ENCODE results near the gene SHC1. TPM values are rescaled to one million over a fixed set of nuclear protein-coding genes. Genes with fewer than 3 reads are reported as not detected.
"Not testable (repeated sequence)": the region's sequence is repeated elsewhere in the genome, so short reads cannot be mapped to it uniquely, and the experiment has no call there.

The SHC1 gene
- total RNA-seq, 2 donors from 2014 or later, result 72.3 to 72.7 TPM

DNA sequence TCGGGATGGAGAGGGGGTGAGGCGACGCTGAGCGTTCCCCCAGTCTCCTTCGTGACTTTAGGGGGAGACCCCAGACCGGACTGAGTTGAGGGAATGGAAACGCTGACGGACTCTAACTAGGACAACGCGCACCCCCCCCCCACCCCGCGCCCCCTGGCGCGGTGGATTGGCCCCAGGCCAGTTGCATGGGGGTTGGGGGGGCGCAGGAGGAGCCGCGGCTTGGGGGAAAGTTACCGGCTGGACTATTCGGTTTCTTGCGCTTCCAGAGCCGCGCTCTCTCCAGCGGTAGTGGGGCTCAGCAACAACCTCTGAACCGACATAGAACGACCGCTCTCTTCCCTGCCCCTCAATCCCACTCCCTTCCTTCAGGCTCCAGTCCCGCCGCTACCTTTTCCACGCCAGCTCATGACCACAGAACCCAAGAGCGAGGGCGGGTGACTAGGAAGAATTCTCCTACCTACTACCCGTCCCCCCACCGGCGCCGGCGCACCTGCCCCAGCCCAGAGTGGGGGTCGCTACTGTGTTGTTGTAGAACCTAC lies 32.7 kb upstream of the SHC1 start:
- H3K4me3 Mint-ChIP-seq, result peak overlapping the region; percentile 95
- ATAC-seq (no peak), DNase-seq (ENCODE audit: low spot score) (no peak)
- no peaks in the 10 kb centered on the region for H3K27me3 Mint-ChIP-seq
- H3K36me3 Mint-ChIP-seq, result no peaks in the 10 kb centered on the region
- H3K9me3 Mint-ChIP-seq, result no peaks in the 10 kb centered on the region
- H3K4me1 Mint-ChIP-seq (ENCODE audit: low read depth in 2 of 2), result peaks cover 34 to 43% of the 10 kb centered on the region in 2 donors
- peak overlapping the region; percentile 94 to 98 for H3K27ac Mint-ChIP-seq

- H3K27ac Mint-ChIP-seq, result peak within 1 kb of the TSS; percentile 94 to 98
- no peaks in the 10 kb centered on the region for H3K36me3 Mint-ChIP-seq
- H3K27me3 Mint-ChIP-seq, result no peaks in the 10 kb centered on the region
- DNase-seq (ENCODE audit: low spot score) (no peak), ATAC-seq (peak; percentile 3 to 36)
- H3K4me3 Mint-ChIP-seq, result peak within 1 kb of the TSS; percentile 95
- peaks cover 37 to 45% of the 10 kb centered on the region in 2 donors for H3K4me1 Mint-ChIP-seq (ENCODE audit: low read depth in 2 of 2)
- no peaks in the 10 kb centered on the region for H3K9me3 Mint-ChIP-seq
Measured at GRCh38 chr1:155002464-155003226, 32.1 kb upstream of the SHC1 start, which contains the start of gene ZBTB7B. Gene ZBTB7B, plus strand, starts transcription at chr1:155002802. Its CDS starts 11,859 bp downstream, at chr1:155014661.

DNA sequence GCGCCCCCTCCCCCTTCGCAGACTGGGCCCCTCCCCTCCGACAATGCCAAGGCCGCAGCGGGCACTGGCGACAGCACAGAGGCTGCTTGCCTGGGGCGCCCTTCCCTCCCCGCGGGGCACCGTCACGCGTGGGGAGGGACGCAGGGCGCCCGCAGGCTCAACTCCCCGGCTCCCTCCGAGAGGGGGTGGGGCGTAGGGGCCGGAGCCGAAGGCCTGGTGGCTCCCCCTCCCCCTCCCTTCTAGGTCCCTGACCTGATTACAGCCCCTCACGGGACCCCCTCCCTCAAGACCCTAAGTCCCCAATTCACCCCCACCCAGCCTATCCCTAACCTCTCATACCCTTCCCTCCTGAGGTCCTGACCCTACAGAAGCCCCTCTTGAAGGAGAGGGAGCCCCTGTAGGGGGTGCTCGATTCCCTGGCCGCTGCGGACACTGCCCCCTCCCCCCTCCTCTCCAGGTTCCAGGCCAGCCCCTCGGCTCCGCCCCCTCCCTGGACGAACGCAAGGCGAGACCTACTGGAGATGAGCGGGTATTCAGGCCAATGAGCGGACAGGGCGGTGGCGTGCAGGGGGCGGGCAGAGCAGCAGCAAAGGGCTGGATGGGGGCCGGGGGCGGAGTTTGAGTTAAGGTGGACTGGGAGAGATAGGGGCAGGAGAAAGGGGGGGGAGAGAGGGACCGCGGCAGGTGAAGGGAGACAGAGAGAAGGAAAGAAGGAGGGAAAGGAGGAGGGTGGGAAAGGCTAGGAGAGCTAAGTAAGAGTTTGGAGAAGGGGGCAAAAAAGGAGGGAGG lies 31.3 kb upstream of the SHC1 start:
- peak; percentile 100 for DNase-seq (ENCODE audit: low spot score)

DNA sequence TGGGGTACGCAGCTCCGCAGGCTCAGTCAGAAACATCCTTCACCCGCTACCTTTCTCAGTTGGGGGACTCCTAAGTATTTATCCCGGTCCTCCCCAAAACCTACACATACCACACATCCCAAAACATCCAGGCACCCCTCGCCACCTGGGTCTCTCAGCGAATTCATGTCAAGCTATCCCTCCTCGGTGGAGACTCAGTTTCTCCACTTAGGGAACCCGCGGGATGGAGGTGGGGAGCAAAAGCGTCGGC lies 30.8 kb upstream of the SHC1 start:
- no peaks in the 10 kb centered on the region for H3K36me3 Mint-ChIP-seq

More for the DNA sequence above, 31.3 kb upstream of the SHC1 start:
- Mint-ChIP-seq H3K4me3 (peak overlapping the region; percentile 95), H3K9me3 (no peaks in the 10 kb centered on the region), H3K27me3 (no peaks in the 10 kb centered on the region), H3K4me1 (ENCODE audit: low read depth in 2 of 2) (peaks cover 41 to 46% of the 10 kb centered on the region in 2 donors), H3K36me3 (no peaks in the 10 kb centered on the region), H3K27ac (peak overlapping the region; percentile 94 to 95)
- ATAC-seq, result peak; percentile 90 to 94

GRCh38 chr1:155000726-155001424 lies 30.3 kb upstream of the SHC1 start:
- Mint-ChIP-seq H3K9me3 (no peaks in the 10 kb centered on the region), H3K36me3 (no peaks in the 10 kb centered on the region), H3K27ac (peak overlapping the region; percentile 94 to 95), H3K4me1 (ENCODE audit: low read depth in 2 of 2) (peaks cover 31 to 36% of the 10 kb centered on the region in 2 donors), H3K27me3 (no peaks in the 10 kb centered on the region), H3K4me3 (peak overlapping the region; percentile 95)
- ATAC-seq (peak; percentile 67 to 77), DNase-seq (ENCODE audit: low spot score) (peak; percentile 91)

More for the DNA sequence above, 30.8 kb upstream of the SHC1 start:
- H3K9me3 Mint-ChIP-seq, result no peaks in the 10 kb centered on the region
- ATAC-seq (no peak), DNase-seq (ENCODE audit: low spot score) (no peak)
- H3K4me3 Mint-ChIP-seq, result peak overlapping the region; percentile 95
- peaks cover 36 to 41% of the 10 kb centered on the region in 2 donors for H3K4me1 Mint-ChIP-seq (ENCODE audit: low read depth in 2 of 2)
- peak overlapping the region; percentile 94 to 95 for H3K27ac Mint-ChIP-seq
- H3K27me3 Mint-ChIP-seq, result no peaks in the 10 kb centered on the region

DNA sequence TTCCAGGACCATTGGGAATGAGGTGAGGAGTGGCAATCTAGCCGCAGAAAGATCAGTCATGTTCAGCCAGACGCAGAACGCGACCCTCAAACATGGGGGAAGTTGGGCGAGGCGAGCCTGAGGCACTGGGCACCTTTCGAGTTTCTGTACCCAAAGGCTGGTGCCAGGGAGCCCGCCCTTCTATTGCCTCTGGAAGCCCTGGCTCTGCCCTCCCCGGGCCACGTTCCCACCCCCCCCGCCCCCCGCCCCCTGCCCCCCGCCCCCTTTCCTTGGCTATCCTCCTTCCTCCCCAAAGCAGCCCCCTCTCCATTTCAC lies 29.8 kb upstream of the SHC1 start:
- no peaks in the 10 kb centered on the region for H3K27me3 Mint-ChIP-seq
- peak overlapping the region; percentile 95 for H3K4me3 Mint-ChIP-seq
- H3K4me1 Mint-ChIP-seq (ENCODE audit: low read depth in 2 of 2), result peaks cover 31 to 32% of the 10 kb centered on the region in 2 donors
- no peaks in the 10 kb centered on the region for H3K9me3 Mint-ChIP-seq
- DNase-seq (ENCODE audit: low spot score) (no peak), ATAC-seq (no peak)
- no peaks in the 10 kb centered on the region for H3K36me3 Mint-ChIP-seq
- peak overlapping the region; percentile 94 to 95 for H3K27ac Mint-ChIP-seq

GRCh38 chr1:154999571-155000410 lies 29.2 kb upstream of the SHC1 start:
- H3K36me3 Mint-ChIP-seq, result no peaks in the 10 kb centered on the region
- H3K27me3 Mint-ChIP-seq, result no peaks in the 10 kb centered on the region
- H3K4me3 Mint-ChIP-seq, result peak overlapping the region; percentile 95
- DNase-seq (ENCODE audit: low spot score), result no peak
- peak overlapping the region; percentile 94 to 95 for H3K27ac Mint-ChIP-seq
- peaks cover 29 to 31% of the 10 kb centered on the region in 2 donors for H3K4me1 Mint-ChIP-seq (ENCODE audit: low read depth in 2 of 2)
- ATAC-seq, result no peak
- H3K9me3 Mint-ChIP-seq, result no peaks in the 10 kb centered on the region

- no peaks in the 10 kb centered on the region for H3K9me3 Mint-ChIP-seq
- peak overlapping the region; percentile 70 to 94 for H3K27ac Mint-ChIP-seq
Measured at GRCh38 chr1:154998818-154999570, 28.4 kb upstream of the SHC1 start.

DNA sequence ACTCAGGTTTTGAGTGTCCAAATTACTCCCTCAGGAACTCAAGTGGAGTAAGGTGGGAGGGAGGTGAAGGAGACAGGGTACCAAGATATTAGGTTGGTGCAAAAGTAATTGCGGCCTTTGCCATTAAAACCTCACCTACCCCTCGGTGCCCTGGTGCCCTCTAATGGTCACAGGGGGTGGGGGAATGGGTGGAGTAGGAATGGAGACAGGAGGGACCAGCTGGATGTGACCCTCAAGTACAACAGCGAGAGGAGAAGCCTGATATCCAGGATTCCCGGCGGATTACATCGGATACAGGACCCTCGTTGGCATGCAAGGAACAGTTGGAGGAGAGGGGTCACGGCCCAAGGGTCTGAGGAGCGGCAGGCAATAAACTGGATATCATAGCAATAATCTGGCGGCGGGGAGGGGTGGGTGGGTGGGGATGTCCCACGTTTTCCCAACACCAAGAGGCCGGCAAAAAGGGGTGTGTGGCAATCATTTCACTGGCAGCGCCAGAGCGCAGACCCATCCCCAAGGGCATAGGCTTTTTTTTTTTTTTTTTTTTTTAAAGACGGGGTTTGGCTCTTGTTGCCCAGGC lies 27.7 kb upstream of the SHC1 start:
- no peaks in the 10 kb centered on the region for H3K36me3 Mint-ChIP-seq
- no peaks in the 10 kb centered on the region for H3K27me3 Mint-ChIP-seq
- H3K4me3 Mint-ChIP-seq, result peak overlapping the region; percentile 38
- ATAC-seq, result no peak
- H3K9me3 Mint-ChIP-seq, result no peaks in the 10 kb centered on the region
- peak overlapping the region in 1 of 2 donors; percentile 94 for H3K27ac Mint-ChIP-seq
- peaks cover 19 to 24% of the 10 kb centered on the region in 2 donors for H3K4me1 Mint-ChIP-seq (ENCODE audit: low read depth in 2 of 2)
- DNase-seq (ENCODE audit: low spot score), result no peak

More at GRCh38 chr1:154998818-154999570, 28.4 kb upstream of the SHC1 start:
- H3K36me3 Mint-ChIP-seq, result no peaks in the 10 kb centered on the region
- peaks cover 23 to 24% of the 10 kb centered on the region in 2 donors for H3K4me1 Mint-ChIP-seq (ENCODE audit: low read depth in 2 of 2)
- peak; percentile 79 for DNase-seq (ENCODE audit: low spot score)
- no peak for ATAC-seq
- no peaks in the 10 kb centered on the region for H3K27me3 Mint-ChIP-seq
- H3K4me3 Mint-ChIP-seq, result peak overlapping the region; percentile 83

GRCh38 chr1:154996966-154997701 lies 26.6 kb upstream of the SHC1 start:
- Mint-ChIP-seq H3K9me3 (no peaks in the 10 kb centered on the region), H3K27ac (no peak overlapping the region), H3K36me3 (no peaks in the 10 kb centered on the region), H3K4me3 (no peak overlapping the region), H3K27me3 (no peaks in the 10 kb centered on the region), H3K4me1 (ENCODE audit: low read depth in 2 of 2) (peaks cover 18 to 24% of the 10 kb centered on the region in 2 donors)
- DNase-seq (ENCODE audit: low spot score) (no peak), ATAC-seq (no peak)

DNA sequence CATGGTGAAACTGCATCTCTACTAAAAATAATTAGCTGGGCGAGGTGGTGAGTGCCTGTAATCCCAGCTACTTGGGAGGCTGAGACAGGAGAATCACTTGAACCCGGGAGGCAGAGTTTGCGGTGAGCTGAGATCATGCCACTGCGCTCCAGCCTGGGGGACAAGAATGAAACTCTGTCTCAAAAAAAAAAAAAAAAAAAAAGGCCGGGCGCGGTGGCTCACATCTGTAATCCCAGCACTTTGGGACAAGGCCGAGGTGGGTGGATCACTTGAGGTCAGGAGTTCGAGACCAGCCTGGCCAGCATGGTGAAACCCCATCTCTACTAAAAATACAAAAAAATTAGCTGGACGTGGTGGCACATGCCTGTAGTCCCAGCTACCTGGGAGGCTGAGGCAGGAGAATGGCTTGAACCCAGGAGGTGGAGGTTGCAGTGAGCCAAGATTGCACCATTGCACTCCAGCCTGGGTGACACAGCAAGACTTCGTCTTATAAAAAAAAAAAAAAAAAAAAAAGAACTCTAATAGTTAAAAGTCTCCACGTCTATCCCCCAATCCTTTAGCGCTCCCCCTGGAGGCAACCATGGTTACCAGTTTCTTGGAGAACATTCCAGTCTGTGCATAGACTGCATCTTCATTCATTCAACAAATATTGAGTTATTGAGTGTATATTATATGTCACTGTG lies 24.9 kb upstream of the SHC1 start:
- DNase-seq (ENCODE audit: low spot score); ATAC-seq; H3K4me3 Mint-ChIP-seq; H3K27me3 Mint-ChIP-seq; H3K9me3 Mint-ChIP-seq; H3K36me3 Mint-ChIP-seq: not testable (repeated sequence)
- Mint-ChIP-seq H3K27ac (peak overlapping the region in 1 of 2 donors; percentile 33), H3K4me1 (ENCODE audit: low read depth in 2 of 2) (peaks cover 18 to 24% of the 10 kb centered on the region in 2 donors)

Measured in natural killer cell treated with Interleukin-12 subunit alpha and Interleukin-12 subunit beta and Interleukin-15 and Interleukin-18, amount 100 ng/mL, for 72 hours (primary cell).